Measurements from ENCODE around the gene STX1B. TPM values are rescaled to one million over a fixed set of nuclear protein-coding genes. Genes with fewer than 3 reads are reported as not detected.

The STX1B gene
- total RNA-seq, 4 donors from 2014 or later = 0.13 to 0.36 TPM; not detected in 2

GRCh38 chr16:30972872-30973271, 37.6 kb downstream of the STX1B start:
- Histone ChIP-seq H3K9me3 (no peaks in the 10 kb centered on the region), H3K36me3 (peaks cover 5 to 100% of the 10 kb centered on the region in 2 donors), H3K4me1 (no peaks in the 10 kb centered on the region), H3K27me3 (no peaks in the 10 kb centered on the region), H3K27ac (no peak overlapping the region), H3K4me3 (no peak overlapping the region)
- TF ChIP-seq CTCF (IDR thresholded peaks at IDR 0.05 in 4 of 5, conservative IDR thresholded peaks at IDR 0.05 in 1 of 5) (no peak), POLR2A (IDR thresholded peaks at IDR 0.05) (no peak)
- DNase-seq (no peak), ATAC-seq (no peak)
- in situ Hi-C loops (cut with MboI; ENCODE audit: low sequenced_read_pairs in 4 of 4) = loop anchor here in 1 of 4 donors (25.0 kb wide), 1 partner anchor 464 kb away; the partner anchor contains the start of genes COX6A2 and ZNF843
- intact Hi-C loops (cut with DNase I; ENCODE audit: low total_unique reads) = no loop called here

GRCh38 chr16:30971298-30971697, 39.1 kb downstream of the STX1B start:
- no peak overlapping the region for H3K27ac ChIP-seq
- H3K9me3 ChIP-seq = no peaks in the 10 kb centered on the region
- H3K4me1 ChIP-seq = no peaks in the 10 kb centered on the region
- no peak for ATAC-seq
- H3K27me3 ChIP-seq = no peaks in the 10 kb centered on the region
- peaks cover 5 to 100% of the 10 kb centered on the region in 2 donors for H3K36me3 ChIP-seq
- intact Hi-C loops (cut with DNase I; ENCODE audit: low total_unique reads) = no loop called here
- TF ChIP-seq POLR2A (IDR thresholded peaks at IDR 0.05) (no peak), CTCF (IDR thresholded peaks at IDR 0.05 in 4 of 5, conservative IDR thresholded peaks at IDR 0.05 in 1 of 5) (no peak)
- no peak overlapping the region for H3K4me3 ChIP-seq
- no peak for DNase-seq
- in situ Hi-C loops (cut with MboI; ENCODE audit: low sequenced_read_pairs in 4 of 4) = loop anchor here in 1 of 4 donors (25.0 kb wide), 1 partner anchor 466 kb away; the partner anchor contains the start of genes COX6A2 and ZNF843

GRCh38 chr16:30969246-30969842, 41.1 kb downstream of the STX1B start:
- Histone ChIP-seq H3K27me3 (no peaks in the 10 kb centered on the region), H3K4me1 (no peaks in the 10 kb centered on the region), H3K36me3 (peaks cover 9 to 100% of the 10 kb centered on the region in 2 donors), H3K9me3 (no peaks in the 10 kb centered on the region), H3K27ac (no peak overlapping the region), H3K4me3 (no peak overlapping the region)
- intact Hi-C loops (cut with DNase I; ENCODE audit: low total_unique reads) = no loop called here
- ATAC-seq (no peak), DNase-seq (no peak)
- TF ChIP-seq POLR2A (IDR thresholded peaks at IDR 0.05) (no peak), CTCF (IDR thresholded peaks at IDR 0.05 in 4 of 5, conservative IDR thresholded peaks at IDR 0.05 in 1 of 5) (no peak)
- in situ Hi-C loops (cut with MboI; ENCODE audit: low sequenced_read_pairs in 4 of 4) = loop anchor here in 1 of 4 donors (25.0 kb wide), 1 partner anchor 468 kb away; the partner anchor contains the start of genes COX6A2 and ZNF843

- H3K9me3 ChIP-seq = no peaks in the 10 kb centered on the region
- no peak overlapping the region for H3K4me3 ChIP-seq
- peaks cover 9 to 100% of the 10 kb centered on the region in 2 donors for H3K36me3 ChIP-seq
- ATAC-seq (no peak), DNase-seq (no peak)
- H3K27ac ChIP-seq = no peak overlapping the region
- no peak for TF ChIP-seq CTCF (IDR thresholded peaks at IDR 0.05 in 4 of 5, conservative IDR thresholded peaks at IDR 0.05 in 1 of 5)
- TF ChIP-seq POLR2A (IDR thresholded peaks at IDR 0.05) = no peak
- intact Hi-C loops (cut with DNase I; ENCODE audit: low total_unique reads) = no loop called here
- no peaks in the 10 kb centered on the region for H3K27me3 ChIP-seq
- in situ Hi-C loops (cut with MboI; ENCODE audit: low sequenced_read_pairs in 4 of 4) = loop anchor here in 1 of 4 donors (25.0 kb wide), 1 partner anchor 470 kb away; the partner anchor contains the start of genes COX6A2 and ZNF843
- H3K4me1 ChIP-seq = no peaks in the 10 kb centered on the region
Measured at GRCh38 chr16:30967795-30968194, 42.6 kb downstream of the STX1B start.
